Esophagus squamous epithelium (tissue), 5 donors: ENCODE data around the gene ANAPC16. TPM values are rescaled to one million over a fixed set of nuclear protein-coding genes. Genes with fewer than 3 reads are reported as not detected.
"Not testable (repeated sequence)": the region's sequence is repeated elsewhere in the genome, so short reads cannot be mapped to it uniquely, and the experiment has no call there.

Experiments
- DNase-seq: peaks from one replicate; lab custom pipeline; 2025; lab: John Stamatoyannopoulos, UW
- H3K27ac ChIP-seq, 4 donors: fragments of 200-600 bp; sonication (generic); one replicate each; pipeline ENCODE4 v1.5.1; 2016 to 2019; ENCODE audit warnings: mild to moderate bottlenecking in 1 of 4
- H3K27me3 ChIP-seq, 4 donors: fragments of 200-600 bp; sonication (generic); 1 replicate in 3 of 4; 2 replicates in 1 of 4; pipeline versions ENCODE4 v1.5.1 to v1.6.0; 2017 to 2021; ENCODE audit warnings: antibody characterized with exemption in 1 of 4
- H3K36me3 ChIP-seq, 3 donors: fragments of 200-600 bp; sonication (generic); one replicate each; pipeline ENCODE4 v1.5.1; 2016 to 2019
- H3K4me1 ChIP-seq, 3 donors: fragments of 200-600 bp; sonication (generic); one replicate each; pipeline ENCODE4 v1.5.1; 2017 to 2019
- H3K4me3 ChIP-seq, 4 donors: fragments of 200-600 bp; sonication (generic); 1 replicate in 3 of 4; 2 replicates in 1 of 4; pipeline ENCODE4 v1.5.1; 2016 to 2019; ENCODE audit warnings: mild to moderate bottlenecking in 2 of 4, moderate library complexity in 1 of 4
- H3K9me3 ChIP-seq, 3 donors: fragments of 200-600 bp; sonication (generic); one replicate each; pipeline ENCODE4 v1.5.1; 2016 to 2019
- CTCF ChIP-seq, 6 experiments: fragments of 450-650 bp in 4 of 6; fragments of 200-600 bp in 2 of 6; sonication (generic) in 2 of 6; IDR thresholded peaks; one replicate each; pipeline ENCODE4 v1.5.1; 2016 to 2019; ENCODE audit warnings: antibody characterized with exemption in 6 of 6, mild to moderate bottlenecking in 4 of 6, moderate library complexity in 4 of 6
- POLR2A ChIP-seq, 4 donors: fragments of 450-650 bp; IDR thresholded peaks; one replicate each; pipeline ENCODE4 v1.6.1; 2017; ENCODE audit warnings: antibody characterized with exemption in 4 of 4, mild to moderate bottlenecking in 4 of 4, moderate library complexity in 3 of 4
- WGBS, 2 donors: methylation state at CpG; one replicate each; pipeline ENCODE4 v1.1.5; 2018; 5-methylcytosine and 5-hydroxymethylcytosine counted together
- intact Hi-C: fragments of 100-400 bp; cut with DNase I; formaldehyde crosslinking; loops from one replicate; pipeline ENCODE4 v1.15.0; 2022
- total RNA-seq, 4 donors: library from RNA; depleted of rRNA; stranded (reverse); fragments of >200 nt; gene quantifications; one replicate each; pipeline ENCODE4 v1.1.0, GENCODE V29; 2016
- donor health status: DM: yes; HTN: yes; CAD: no.

ANAPC16 gene
- total RNA-seq, 4 donors from 2014 or later, result 34.2 to 104 (median 58.1) TPM

GRCh38 chr10:72219235-72219814 lies 3.5 kb downstream of the ANAPC16 start:
- H3K4me3 ChIP-seq, result peak overlapping the region in 1 of 4 donors; percentile 40
- intact Hi-C loops, result no loop called here
- H3K27me3 ChIP-seq, result no peaks in the 10 kb centered on the region
- peaks cover 19 to 69% (median 48%) of the 10 kb centered on the region in 3 donors for H3K4me1 ChIP-seq
- no peak for DNase-seq
- no peak for TF ChIP-seq POLR2A (IDR thresholded peaks at IDR 0.05)
- peaks cover 0 to 38% (median 5%) of the 10 kb centered on the region in 3 donors for H3K36me3 ChIP-seq
- no peaks in the 10 kb centered on the region for H3K9me3 ChIP-seq
- WGBS, 2 donors, result 57 to 62% methylated on average over 6 of the region's 6 CpGs
- peak overlapping the region; percentile 26 to 99 (median 91) for H3K27ac ChIP-seq

GRCh38 chr10:72220637-72221036 lies 4.8 kb downstream of the ANAPC16 start:
- 75 to 77% methylated on average over 8 of the region's 8 CpGs for WGBS, 2 donors
- TF ChIP-seq POLR2A (IDR thresholded peaks at IDR 0.05), result no peak
- no peak for TF ChIP-seq CTCF (IDR thresholded peaks at IDR 0.05)
- Histone ChIP-seq H3K36me3 (peaks cover 0 to 51% (median 8%) of the 10 kb centered on the region in 3 donors), H3K9me3 (no peaks in the 10 kb centered on the region), H3K27me3 (no peaks in the 10 kb centered on the region), H3K4me3 (no peak overlapping the region), H3K27ac (peak overlapping the region in 2 of 4 donors; percentile 98 to 99), H3K4me1 (peaks cover 19 to 70% (median 40%) of the 10 kb centered on the region in 3 donors)
- no peak for DNase-seq
- intact Hi-C loops, result loop anchor here (5.0 kb wide), 1 partner anchor 173 kb away; no protein-coding TSS in a partner anchor

- Histone ChIP-seq H3K4me3 (no peak overlapping the region), H3K27ac (peak overlapping the region in 2 of 4 donors; percentile 19 to 98), H3K27me3 (no peaks in the 10 kb centered on the region), H3K9me3 (no peaks in the 10 kb centered on the region), H3K36me3 (peaks cover 0 to 58% (median 8%) of the 10 kb centered on the region in 3 donors), H3K4me1 (peaks cover 19 to 77% (median 40%) of the 10 kb centered on the region in 3 donors)
- intact Hi-C loops, result loop anchor here (5.0 kb wide), 1 partner anchor 174 kb away; no protein-coding TSS in a partner anchor
- DNase-seq, result no peak
- WGBS, 2 donors, result 100% methylated on average over 1 of the region's 1 CpG
- TF ChIP-seq CTCF (IDR thresholded peaks at IDR 0.05), result no peak
- TF ChIP-seq POLR2A (IDR thresholded peaks at IDR 0.05), result no peak
These were observed 5.5 kb downstream of the ANAPC16 start for GRCh38 chr10:72221278-72221677.

- H3K27ac ChIP-seq, result peak overlapping the region; percentile 38 to 89 (median 82)
- no peaks in the 10 kb centered on the region for H3K9me3 ChIP-seq
- no peak for TF ChIP-seq CTCF (IDR thresholded peaks at IDR 0.05)
- TF ChIP-seq POLR2A (IDR thresholded peaks at IDR 0.05), result peak in 1 of 4 donors; percentile 23
- intact Hi-C loops, result loop anchor here (5.0 kb wide), 1 partner anchor 176 kb away; no protein-coding TSS in a partner anchor
- no peak for DNase-seq
- no peaks in the 10 kb centered on the region for H3K27me3 ChIP-seq
- WGBS, 2 donors, result 40 to 50% methylated on average over 1 of the region's 1 CpG
- H3K36me3 ChIP-seq, result peaks cover 0 to 73% (median 8%) of the 10 kb centered on the region in 3 donors
- H3K4me1 ChIP-seq, result peaks cover 9 to 73% (median 25%) of the 10 kb centered on the region in 3 donors
- no peak overlapping the region for H3K4me3 ChIP-seq
These were observed 7.9 kb downstream of the ANAPC16 start for GRCh38 chr10:72223743-72224101.

GRCh38 chr10:72224191-72224590 lies 8.4 kb downstream of the ANAPC16 start:
- H3K4me1 ChIP-seq, result peaks cover 5 to 73% (median 22%) of the 10 kb centered on the region in 3 donors
- not testable (repeated sequence) for H3K4me3 ChIP-seq, H3K27me3 ChIP-seq, DNase-seq, H3K9me3 ChIP-seq
- peaks cover 0 to 74% (median 8%) of the 10 kb centered on the region in 3 donors for H3K36me3 ChIP-seq
- peak overlapping the region; percentile 38 to 89 (median 82) for H3K27ac ChIP-seq
- intact Hi-C loops, result loop anchor here (5.0 kb wide), 1 partner anchor 177 kb away; no protein-coding TSS in a partner anchor
- 86 to 96% methylated on average over 6 of the region's 6 CpGs for WGBS, 2 donors

GRCh38 chr10:72226418-72227027 lies 10.7 kb downstream of the ANAPC16 start:
- H3K36me3 ChIP-seq, result peaks cover 0 to 68% (median 2%) of the 10 kb centered on the region in 3 donors
- intact Hi-C loops, result no loop called here

More at GRCh38 chr10:72226418-72227027, 10.7 kb downstream of the ANAPC16 start:
- Histone ChIP-seq H3K9me3 (no peaks in the 10 kb centered on the region), H3K27ac (peak overlapping the region in 3 of 4 donors; percentile 29 to 83 (median 80)), H3K27me3 (no peaks in the 10 kb centered on the region), H3K4me3 (no peak overlapping the region), H3K4me1 (peaks cover 10 to 81% (median 29%) of the 10 kb centered on the region in 3 donors)
- WGBS, 2 donors, result 53 to 71% methylated on average over 6 of the region's 6 CpGs
- no peak for DNase-seq
- no peak for TF ChIP-seq CTCF (IDR thresholded peaks at IDR 0.05)
- no peak for TF ChIP-seq POLR2A (IDR thresholded peaks at IDR 0.05)
